ENCODE measurements around the gene SLC25A47. TPM values are rescaled to one million over a fixed set of nuclear protein-coding genes. Genes with fewer than 3 reads are reported as not detected.
A peak's percentile ranks its signal among the peaks of the same experiment; 100 is the strongest.
"Not testable (repeated sequence)": the region's sequence is repeated elsewhere in the genome, so short reads cannot be mapped to it uniquely, and the experiment has no call there.

Gene SLC25A47
- total RNA-seq, 1 experiment from 2014 or later = not detected

DNA sequence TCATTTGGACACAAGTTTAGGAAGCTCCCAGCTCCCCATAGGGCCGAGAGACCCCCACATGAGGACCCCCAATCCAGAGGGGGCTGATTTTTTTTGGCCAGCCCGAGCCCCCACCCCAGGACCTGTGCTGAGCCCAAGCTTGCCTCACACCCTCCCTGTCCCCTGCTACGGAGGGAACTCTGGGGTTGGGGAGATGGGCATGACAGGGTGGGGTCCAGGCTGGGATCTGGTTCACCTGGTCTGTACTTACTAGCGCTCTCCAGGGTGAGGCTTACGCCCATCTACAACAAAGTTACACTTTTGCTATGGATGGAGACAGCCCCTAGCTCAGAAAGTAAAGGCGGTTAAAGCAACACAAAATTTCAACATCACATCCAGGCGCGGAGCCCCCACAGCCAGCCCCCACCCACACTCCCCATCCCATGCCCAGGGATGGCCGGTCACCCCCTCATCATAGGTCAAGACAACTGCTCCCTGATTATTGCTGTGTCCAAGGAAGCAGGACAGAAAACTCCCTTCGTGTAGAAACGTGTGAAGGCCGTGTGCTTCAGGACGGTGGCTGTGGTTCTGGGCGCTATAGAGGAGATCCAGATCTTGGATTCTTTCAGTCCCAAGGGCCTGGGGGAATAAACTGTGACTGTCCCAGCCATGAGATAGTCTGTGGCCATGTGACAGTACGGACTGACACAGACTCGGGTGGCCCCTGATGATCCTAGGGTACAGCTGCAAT is 27.6 kb upstream of the SLC25A47 start:
- H3K4me3 Mint-ChIP-seq = no peak overlapping the region
- no peak for DNase-seq (ENCODE audit: low spot score)
- H3K36me3 Mint-ChIP-seq = peaks cover 35% of the 10 kb centered on the region
- no peak for ATAC-seq
- H3K27me3 Mint-ChIP-seq (ENCODE audit: low read depth) = no peaks in the 10 kb centered on the region
- ChIA-PET CTCF (interaction anchor here (1.7 to 2.2 kb wide), 2 partner anchors 10 kb away, joined by 9 to 10 read pairs; no protein-coding TSS in a partner anchor), POLR2A (no interaction called here)
- H3K4me1 Mint-ChIP-seq = 0 out of 2 replicates have a peak, but pooled peaks cover 3% of the 10 kb centered on the region
- H3K9me3 Mint-ChIP-seq = no peaks in the 10 kb centered on the region
- TF ChIP-seq RORB (CRISPR knock-in tag; IDR thresholded peaks at IDR 0.05) = no peak
- TF ChIP-seq ZNF219 (CRISPR knock-in tag; IDR thresholded peaks at IDR 0.05; ENCODE audit: borderline replicate concordance) = no peak
- H3K27ac Mint-ChIP-seq = no peak overlapping the region

DNA sequence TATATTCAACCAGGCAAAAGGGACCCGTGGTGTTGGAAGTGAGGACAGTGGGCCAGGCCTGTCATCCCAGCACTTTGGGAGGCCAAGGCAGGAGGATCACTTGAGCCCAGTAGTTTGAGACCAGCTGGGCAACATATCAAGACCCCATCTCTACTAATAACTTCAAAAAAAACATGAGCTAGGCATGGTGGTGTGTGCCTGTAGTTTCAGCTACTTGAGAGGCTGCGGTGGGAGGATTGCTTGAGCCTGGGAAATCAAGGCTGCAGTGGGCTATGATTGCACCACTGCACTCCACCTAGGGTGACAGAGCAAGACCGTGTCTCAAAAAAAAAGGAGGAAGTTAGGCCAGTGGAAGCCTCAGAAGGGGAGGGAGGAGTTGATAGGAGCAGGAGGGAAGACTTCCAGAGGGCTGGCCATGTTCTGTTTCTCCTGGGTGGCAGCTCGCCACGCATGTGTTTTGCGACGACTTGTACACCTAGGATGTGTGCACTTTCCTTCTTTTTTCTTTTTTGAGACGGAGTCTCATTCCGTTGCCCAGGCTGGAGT is 27.0 kb upstream of the SLC25A47 start:
- Mint-ChIP-seq H3K9me3 (no peaks in the 10 kb centered on the region), H3K4me3 (no peak overlapping the region), H3K36me3 (peaks cover 31% of the 10 kb centered on the region), H3K4me1 (no peaks in the 10 kb centered on the region), H3K27ac (no peak overlapping the region), H3K27me3 (ENCODE audit: low read depth) (no peaks in the 10 kb centered on the region)
- POLR2A ChIA-PET = interaction anchor here (1.8 kb wide), 1 partner anchor 11 kb away, joined by 5 read pairs; no protein-coding TSS in a partner anchor
- ATAC-seq = no peak
- 0 out of 2 replicates have a peak, but pooled peaks have one; percentile 26 for TF ChIP-seq ZNF121 (CRISPR knock-in tag; IDR thresholded peaks at IDR 0.05)
- TF ChIP-seq NR2C2 (CRISPR knock-in tag; IDR thresholded peaks at IDR 0.05) = no peak
- no peak for DNase-seq (ENCODE audit: low spot score)
- CTCF ChIA-PET = interaction anchor here (2.2 kb wide), 1 partner anchor 11 kb away, joined by 10 read pairs; no protein-coding TSS in a partner anchor

DNA sequence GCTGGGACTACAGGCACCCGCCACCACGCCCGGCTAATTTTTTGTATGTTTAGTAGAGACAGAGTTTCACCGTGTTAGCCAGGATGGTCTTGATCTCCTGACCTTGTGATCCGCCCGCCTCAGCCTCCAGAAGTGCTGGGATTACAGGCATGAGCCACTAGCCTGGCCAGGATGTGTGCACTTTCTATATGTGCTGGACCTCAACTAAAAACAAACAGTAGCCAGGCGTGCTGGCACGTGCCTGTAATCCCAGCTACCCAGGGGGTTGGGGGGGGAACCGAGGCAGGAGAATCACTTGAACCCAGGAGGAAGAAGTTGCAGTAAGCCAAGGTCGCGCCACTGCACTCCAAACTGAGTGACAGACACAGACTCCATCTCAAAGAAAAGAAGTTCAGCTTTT is 26.4 kb upstream of the SLC25A47 start:
- DNase-seq (ENCODE audit: low spot score); H3K4me1 Mint-ChIP-seq; H3K27me3 Mint-ChIP-seq (ENCODE audit: low read depth); ATAC-seq; H3K9me3 Mint-ChIP-seq; H3K4me3 Mint-ChIP-seq; H3K27ac Mint-ChIP-seq: not testable (repeated sequence)
- ChIA-PET POLR2A (interaction anchor here (1.8 kb wide), 1 partner anchor 11 kb away, joined by 5 read pairs; no protein-coding TSS in a partner anchor), CTCF (interaction anchor here (2.2 kb wide), 1 partner anchor 11 kb away, joined by 10 read pairs; no protein-coding TSS in a partner anchor)
- peaks cover 32% of the 10 kb centered on the region for H3K36me3 Mint-ChIP-seq

DNA sequence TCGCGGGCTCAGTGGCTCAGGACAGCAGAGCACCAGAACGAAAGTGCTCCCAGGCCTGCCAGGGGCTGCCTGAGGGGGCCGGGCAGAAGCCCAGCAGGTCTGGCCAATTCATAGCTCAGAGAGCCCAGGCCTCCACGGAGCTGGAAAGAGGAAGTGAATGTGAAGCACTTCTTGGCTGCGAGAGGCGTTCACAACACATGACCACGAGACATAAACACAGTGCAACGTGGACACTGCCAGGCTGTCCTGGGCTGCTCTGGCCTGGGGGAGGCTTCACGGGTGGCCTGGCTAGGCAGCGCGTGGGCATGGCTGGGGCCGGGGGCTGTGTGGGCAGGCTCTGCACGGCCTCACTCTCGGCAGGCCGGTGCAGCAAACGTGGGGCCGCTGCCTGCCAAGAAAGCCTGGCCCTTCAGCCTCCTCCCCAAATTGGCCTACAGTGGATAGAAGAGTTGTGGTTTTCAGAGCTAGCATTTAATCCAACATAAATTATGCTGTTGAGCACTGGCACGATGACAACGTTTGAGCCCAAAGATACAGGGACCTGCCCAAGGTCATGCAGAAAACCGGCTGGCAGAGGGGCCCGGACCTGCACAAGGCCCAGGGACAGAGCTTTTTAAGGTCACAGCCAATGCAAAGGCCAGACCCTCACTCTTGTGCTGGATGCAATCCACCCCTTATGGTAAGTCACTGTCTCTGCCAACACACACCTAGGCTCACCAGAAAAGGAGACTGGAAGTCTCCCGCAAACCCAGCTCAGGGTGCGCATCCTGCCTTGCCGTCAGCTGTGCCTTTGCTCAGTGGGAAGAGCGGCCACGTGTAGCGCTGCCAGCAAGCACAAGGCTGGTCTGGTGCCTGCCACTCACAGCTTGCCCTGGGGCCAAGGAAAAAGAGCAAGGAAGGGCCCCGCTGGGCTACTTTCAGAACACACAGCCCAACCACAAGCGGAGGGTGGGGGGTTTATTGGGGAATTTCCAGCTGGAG is 25.5 kb upstream of the SLC25A47 start:
- Mint-ChIP-seq H3K36me3 (peaks cover 35% of the 10 kb centered on the region), H3K9me3 (no peaks in the 10 kb centered on the region), H3K4me1 (peaks cover 1% of the 10 kb centered on the region; the same call in 1 of the 2 replicates), H3K27me3 (ENCODE audit: low read depth) (no peaks in the 10 kb centered on the region), H3K4me3 (no peak overlapping the region), H3K27ac (peak overlapping the region; percentile 22; the same call in 1 of the 2 replicates)
- ChIA-PET CTCF (interaction anchor here (0.6 to 2.2 kb wide), 3 partner anchors 8 to 51 kb away, joined by 3 to 10 read pairs (median 3); no protein-coding TSS in a partner anchor), POLR2A (interaction anchor here (1.8 kb wide), 1 partner anchor 12 kb away, joined by 5 read pairs; no protein-coding TSS in a partner anchor)
- DNase-seq (ENCODE audit: low spot score) = no peak
- no peak; the same call in 1 of the 2 replicates for ATAC-seq
- TF ChIP-seq, protein P1, sequence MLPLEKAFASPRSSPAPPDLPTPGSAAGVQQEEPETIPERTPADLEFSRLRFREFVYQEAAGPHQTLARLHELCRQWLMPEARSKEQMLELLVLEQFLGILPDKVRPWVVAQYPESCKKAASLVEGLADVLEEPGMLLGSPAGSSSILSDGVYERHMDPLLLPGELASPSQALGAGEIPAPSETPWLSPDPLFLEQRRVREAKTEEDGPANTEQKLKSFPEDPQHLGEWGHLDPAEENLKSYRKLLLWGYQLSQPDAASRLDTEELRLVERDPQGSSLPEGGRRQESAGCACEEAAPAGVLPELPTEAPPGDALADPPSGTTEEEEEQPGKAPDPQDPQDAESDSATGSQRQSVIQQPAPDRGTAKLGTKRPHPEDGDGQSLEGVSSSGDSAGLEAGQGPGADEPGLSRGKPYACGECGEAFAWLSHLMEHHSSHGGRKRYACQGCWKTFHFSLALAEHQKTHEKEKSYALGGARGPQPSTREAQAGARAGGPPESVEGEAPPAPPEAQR (CRISPR knock-in tag; IDR thresholded peaks at IDR 0.05) = no peak
- TF ChIP-seq NR2C2 (CRISPR knock-in tag; IDR thresholded peaks at IDR 0.05) (no peak), IRF2 (CRISPR knock-in tag; IDR thresholded peaks at IDR 0.05; ENCODE audit: borderline replicate concordance, low read depth) (no peak), MXD4 (CRISPR knock-in tag; IDR thresholded peaks at IDR 0.05; ENCODE audit: borderline replicate concordance) (no peak), TCF7 (CRISPR knock-in tag; IDR thresholded peaks at IDR 0.05; ENCODE audit: low read depth) (no peak), CBFB (CRISPR knock-in tag; IDR thresholded peaks at IDR 0.05; ENCODE audit: low read depth) (no peak), GRHL2 (CRISPR knock-in tag; IDR thresholded peaks at IDR 0.05; ENCODE audit: insufficient replicate concordance, severe bottlenecking) (no peak), TEAD1 (CRISPR knock-in tag; IDR thresholded peaks at IDR 0.05) (no peak), NFYB (CRISPR knock-in tag; conservative IDR thresholded peaks at IDR 0.05; ENCODE audit: low read depth) (no peak)
- TF ChIP-seq, protein P2, sequence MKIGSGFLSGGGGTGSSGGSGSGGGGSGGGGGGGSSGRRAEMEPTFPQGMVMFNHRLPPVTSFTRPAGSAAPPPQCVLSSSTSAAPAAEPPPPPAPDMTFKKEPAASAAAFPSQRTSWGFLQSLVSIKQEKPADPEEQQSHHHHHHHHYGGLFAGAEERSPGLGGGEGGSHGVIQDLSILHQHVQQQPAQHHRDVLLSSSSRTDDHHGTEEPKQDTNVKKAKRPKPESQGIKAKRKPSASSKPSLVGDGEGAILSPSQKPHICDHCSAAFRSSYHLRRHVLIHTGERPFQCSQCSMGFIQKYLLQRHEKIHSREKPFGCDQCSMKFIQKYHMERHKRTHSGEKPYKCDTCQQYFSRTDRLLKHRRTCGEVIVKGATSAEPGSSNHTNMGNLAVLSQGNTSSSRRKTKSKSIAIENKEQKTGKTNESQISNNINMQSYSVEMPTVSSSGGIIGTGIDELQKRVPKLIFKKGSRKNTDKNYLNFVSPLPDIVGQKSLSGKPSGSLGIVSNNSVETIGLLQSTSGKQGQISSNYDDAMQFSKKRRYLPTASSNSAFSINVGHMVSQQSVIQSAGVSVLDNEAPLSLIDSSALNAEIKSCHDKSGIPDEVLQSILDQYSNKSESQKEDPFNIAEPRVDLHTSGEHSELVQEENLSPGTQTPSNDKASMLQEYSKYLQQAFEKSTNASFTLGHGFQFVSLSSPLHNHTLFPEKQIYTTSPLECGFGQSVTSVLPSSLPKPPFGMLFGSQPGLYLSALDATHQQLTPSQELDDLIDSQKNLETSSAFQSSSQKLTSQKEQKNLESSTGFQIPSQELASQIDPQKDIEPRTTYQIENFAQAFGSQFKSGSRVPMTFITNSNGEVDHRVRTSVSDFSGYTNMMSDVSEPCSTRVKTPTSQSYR (CRISPR knock-in tag; IDR thresholded peaks at IDR 0.05) = no peak
- TF ChIP-seq, protein P3, sequence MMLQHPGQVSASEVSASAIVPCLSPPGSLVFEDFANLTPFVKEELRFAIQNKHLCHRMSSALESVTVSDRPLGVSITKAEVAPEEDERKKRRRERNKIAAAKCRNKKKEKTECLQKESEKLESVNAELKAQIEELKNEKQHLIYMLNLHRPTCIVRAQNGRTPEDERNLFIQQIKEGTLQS (CRISPR knock-in tag; conservative IDR thresholded peaks at IDR 0.05) = no peak
- TF ChIP-seq, protein P4, sequence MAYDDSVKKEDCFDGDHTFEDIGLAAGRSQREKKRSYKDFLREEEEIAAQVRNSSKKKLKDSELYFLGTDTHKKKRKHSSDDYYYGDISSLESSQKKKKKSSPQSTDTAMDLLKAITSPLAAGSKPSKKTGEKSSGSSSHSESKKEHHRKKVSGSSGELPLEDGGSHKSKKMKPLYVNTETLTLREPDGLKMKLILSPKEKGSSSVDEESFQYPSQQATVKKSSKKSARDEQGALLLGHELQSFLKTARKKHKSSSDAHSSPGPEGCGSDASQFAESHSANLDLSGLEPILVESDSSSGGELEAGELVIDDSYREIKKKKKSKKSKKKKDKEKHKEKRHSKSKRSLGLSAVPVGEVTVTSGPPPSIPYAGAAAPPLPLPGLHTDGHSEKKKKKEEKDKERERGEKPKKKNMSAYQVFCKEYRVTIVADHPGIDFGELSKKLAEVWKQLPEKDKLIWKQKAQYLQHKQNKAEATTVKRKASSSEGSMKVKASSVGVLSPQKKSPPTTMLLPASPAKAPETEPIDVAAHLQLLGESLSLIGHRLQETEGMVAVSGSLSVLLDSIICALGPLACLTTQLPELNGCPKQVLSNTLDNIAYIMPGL (CRISPR knock-in tag; IDR thresholded peaks at IDR 0.05) = no peak
- TF ChIP-seq, protein P5, sequence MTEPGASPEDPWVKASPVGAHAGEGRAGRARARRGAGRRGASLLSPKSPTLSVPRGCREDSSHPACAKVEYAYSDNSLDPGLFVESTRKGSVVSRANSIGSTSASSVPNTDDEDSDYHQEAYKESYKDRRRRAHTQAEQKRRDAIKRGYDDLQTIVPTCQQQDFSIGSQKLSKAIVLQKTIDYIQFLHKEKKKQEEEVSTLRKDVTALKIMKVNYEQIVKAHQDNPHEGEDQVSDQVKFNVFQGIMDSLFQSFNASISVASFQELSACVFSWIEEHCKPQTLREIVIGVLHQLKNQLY (CRISPR knock-in tag; IDR thresholded peaks at IDR 0.05) = no peak
